ENCODE data around the gene PIEZO2.
A peak's percentile ranks its signal among the peaks of the same experiment; 100 is the strongest.
"Not testable (repeated sequence)": the region's sequence is repeated elsewhere in the genome, so short reads cannot be mapped to it uniquely, and the experiment has no call there.

Gene PIEZO2

GRCh38 chr18:11175266-11175979 lies 26.1 kb upstream of the PIEZO2 start:
- TF ChIP-seq CTCF (conservative IDR thresholded peaks at IDR 0.05; ENCODE audit: low read length) = no peak
- no peak overlapping the region for H3K4me3 ChIP-seq (ENCODE audit: low read length)
- peak; percentile 84 for DNase-seq (ENCODE audit: low read depth)

DNA sequence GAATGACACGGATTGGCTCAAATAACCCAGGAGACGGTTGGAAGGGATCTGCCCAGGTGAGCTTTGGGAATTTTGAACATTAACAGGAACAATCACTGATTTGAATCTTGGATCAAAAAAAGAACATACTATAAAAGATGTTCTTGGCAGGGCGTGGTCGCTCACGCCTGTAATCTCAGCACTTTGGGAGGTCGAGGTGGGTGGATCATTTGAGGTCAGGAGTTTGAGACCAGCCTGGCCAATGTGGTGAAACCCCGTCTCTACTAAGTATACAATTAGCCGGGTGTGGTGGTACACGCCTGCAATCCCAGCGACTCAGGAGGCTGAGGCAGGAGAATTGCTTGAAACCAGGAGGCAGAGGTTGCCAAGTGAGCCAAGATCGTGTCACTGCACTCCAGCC lies 24.8 kb upstream of the PIEZO2 start:
- not testable (repeated sequence) for H3K4me3 ChIP-seq (ENCODE audit: low read length); DNase-seq (ENCODE audit: low read depth)

DNA sequence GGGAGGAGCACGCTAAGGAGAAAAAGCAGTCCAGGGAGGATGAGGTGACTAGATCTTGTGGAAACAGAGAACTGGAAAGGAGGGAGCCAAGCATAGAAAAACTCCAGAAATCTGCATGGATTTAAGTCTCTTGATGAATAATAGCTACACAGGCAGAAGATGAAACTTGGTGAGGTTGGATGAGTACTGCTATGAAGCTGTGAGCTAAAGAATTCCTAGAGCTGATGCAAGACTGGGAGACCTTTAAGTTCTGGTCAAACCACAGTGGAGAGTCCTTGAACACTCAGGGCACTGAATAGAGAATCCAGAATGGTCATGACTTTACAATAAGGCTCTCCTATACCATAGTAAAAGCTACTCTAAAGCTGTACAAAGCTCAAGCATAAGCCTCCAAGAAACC lies 18.4 kb upstream of the PIEZO2 start:
- TF ChIP-seq CTCF (conservative IDR thresholded peaks at IDR 0.05; ENCODE audit: low read length) = no peak
- no peak overlapping the region for H3K4me3 ChIP-seq (ENCODE audit: low read length)
- peak; percentile 76 for DNase-seq (ENCODE audit: low read depth)

DNA sequence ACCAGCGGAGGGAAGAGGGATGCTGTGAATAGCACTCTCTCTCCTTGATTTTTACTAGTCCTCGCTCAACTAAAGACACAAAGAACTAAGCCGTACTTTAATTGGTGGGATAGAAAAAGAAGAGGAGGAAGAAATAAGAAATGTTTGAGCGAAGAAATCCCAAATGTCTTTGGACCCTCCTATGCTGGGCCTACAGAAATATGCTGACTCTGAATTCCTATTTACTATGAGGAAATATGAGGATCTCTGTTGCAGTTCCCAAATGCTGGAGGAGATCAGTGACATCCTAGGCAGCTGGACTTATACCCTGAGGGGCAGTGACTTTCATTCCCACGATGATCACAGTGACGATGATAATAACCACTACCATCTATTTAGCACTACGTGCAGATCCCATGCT lies 16.6 kb upstream of the PIEZO2 start:
- no peak overlapping the region for H3K4me3 ChIP-seq (ENCODE audit: low read length)

DNA sequence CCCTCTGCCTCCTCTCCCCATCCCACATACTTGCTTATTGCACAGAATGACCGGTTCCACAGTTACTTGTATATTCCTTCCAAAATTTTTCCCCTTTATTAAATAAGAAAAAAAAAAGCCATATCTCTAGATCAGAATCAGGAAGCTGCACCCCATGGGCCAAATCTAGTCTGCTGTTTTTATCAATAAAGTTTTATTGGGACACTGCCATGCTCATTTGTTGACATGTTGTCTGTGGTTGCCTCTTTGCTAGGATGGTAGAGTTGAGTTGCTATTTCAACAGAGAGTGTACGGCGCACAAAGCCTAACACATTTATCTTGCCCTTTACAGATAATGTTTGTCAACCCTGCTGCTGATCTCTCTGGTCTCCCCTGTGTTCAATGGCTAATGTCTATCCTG lies 15.8 kb upstream of the PIEZO2 start:
- no peak for TF ChIP-seq CTCF (conservative IDR thresholded peaks at IDR 0.05; ENCODE audit: low read length)
- no peak overlapping the region for H3K4me3 ChIP-seq (ENCODE audit: low read length)
- no peak for DNase-seq (ENCODE audit: low read depth)

More for the DNA sequence above, 16.6 kb upstream of the PIEZO2 start:
- no peak for TF ChIP-seq CTCF (conservative IDR thresholded peaks at IDR 0.05; ENCODE audit: low read length)
- DNase-seq (ENCODE audit: low read depth) = no peak

DNA sequence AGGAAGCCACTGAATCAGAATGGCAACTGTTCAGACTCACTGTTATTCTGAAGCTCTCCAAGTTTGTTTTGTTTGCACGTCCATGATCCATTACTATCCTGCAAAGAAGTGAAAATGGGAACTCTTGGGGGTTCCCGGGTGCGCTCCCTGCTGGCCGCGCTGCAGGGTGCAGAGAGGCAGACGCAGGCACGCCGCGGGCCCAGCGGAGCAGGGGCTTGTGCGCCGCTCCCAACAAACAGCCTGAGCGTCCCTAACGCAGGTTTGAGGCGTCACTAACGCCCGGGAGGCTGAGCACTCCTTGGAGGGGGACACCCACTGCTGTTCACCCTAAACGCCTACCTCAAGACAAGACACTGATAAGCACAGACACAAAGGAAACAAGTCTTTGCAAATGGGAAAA lies 14.3 kb upstream of the PIEZO2 start:
- DNase-seq (ENCODE audit: low read depth) = no peak
- no peak overlapping the region for H3K4me3 ChIP-seq (ENCODE audit: low read length)
- TF ChIP-seq CTCF (conservative IDR thresholded peaks at IDR 0.05; ENCODE audit: low read length) = no peak

- no peak for DNase-seq (ENCODE audit: low read depth)
- no peak for TF ChIP-seq CTCF (conservative IDR thresholded peaks at IDR 0.05; ENCODE audit: low read length)
- no peak overlapping the region for H3K4me3 ChIP-seq (ENCODE audit: low read length)
These were observed 13.5 kb upstream of the PIEZO2 start for GRCh38 chr18:11162889-11163288.

Data from AG10803 (cell line).